Measurements from ENCODE around the gene S100PBP.

DNA sequence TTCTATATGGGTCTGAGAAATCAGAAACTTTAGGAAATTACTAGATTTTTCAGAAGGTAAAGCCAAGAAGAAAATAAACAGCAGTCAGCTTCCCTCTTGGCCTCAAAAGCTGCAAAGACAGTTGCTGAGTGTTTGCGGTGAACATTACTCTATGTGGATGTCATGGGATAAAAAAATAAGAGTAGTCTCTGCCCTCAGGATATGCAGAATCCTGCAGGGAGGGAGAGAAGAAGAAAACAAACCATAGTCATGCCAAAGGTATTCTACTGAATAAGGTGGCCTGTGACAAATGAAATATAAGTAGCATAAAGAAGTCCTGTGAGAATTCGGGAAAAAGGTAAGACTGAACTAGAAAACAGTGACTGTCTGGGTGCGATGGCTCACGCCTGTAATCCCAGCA, 19.3 kb upstream of the S100PBP start:
- TF ChIP-seq, protein P1, sequence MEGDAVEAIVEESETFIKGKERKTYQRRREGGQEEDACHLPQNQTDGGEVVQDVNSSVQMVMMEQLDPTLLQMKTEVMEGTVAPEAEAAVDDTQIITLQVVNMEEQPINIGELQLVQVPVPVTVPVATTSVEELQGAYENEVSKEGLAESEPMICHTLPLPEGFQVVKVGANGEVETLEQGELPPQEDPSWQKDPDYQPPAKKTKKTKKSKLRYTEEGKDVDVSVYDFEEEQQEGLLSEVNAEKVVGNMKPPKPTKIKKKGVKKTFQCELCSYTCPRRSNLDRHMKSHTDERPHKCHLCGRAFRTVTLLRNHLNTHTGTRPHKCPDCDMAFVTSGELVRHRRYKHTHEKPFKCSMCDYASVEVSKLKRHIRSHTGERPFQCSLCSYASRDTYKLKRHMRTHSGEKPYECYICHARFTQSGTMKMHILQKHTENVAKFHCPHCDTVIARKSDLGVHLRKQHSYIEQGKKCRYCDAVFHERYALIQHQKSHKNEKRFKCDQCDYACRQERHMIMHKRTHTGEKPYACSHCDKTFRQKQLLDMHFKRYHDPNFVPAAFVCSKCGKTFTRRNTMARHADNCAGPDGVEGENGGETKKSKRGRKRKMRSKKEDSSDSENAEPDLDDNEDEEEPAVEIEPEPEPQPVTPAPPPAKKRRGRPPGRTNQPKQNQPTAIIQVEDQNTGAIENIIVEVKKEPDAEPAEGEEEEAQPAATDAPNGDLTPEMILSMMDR (IDR thresholded peaks at IDR 0.05), result no peak
- TF ChIP-seq POLR2A (IDR thresholded peaks at IDR 0.05), result no peak
- TF ChIP-seq POLR2AphosphoS5 (IDR thresholded peaks at IDR 0.05), result no peak
